HG02759 (cell line): ENCODE results near the gene WDFY2.

ENCODE experiments used
- ATAC-seq: cut with Tn5 transposase; IDR thresholded peaks from one replicate; pipeline ENCODE4 v1.9.1; 2021; ENCODE audit warnings: mild to moderate bottlenecking, moderate library complexity; ENCODE audit not compliant: unreplicated experiment

WDFY2 gene

GRCh38 chr13:51731759-51732158 lies 147.5 kb downstream of the WDFY2 start:
- no peak for ATAC-seq

GRCh38 chr13:51733374-51734298 lies 149.4 kb downstream of the WDFY2 start:
- ATAC-seq: no peak

DNA sequence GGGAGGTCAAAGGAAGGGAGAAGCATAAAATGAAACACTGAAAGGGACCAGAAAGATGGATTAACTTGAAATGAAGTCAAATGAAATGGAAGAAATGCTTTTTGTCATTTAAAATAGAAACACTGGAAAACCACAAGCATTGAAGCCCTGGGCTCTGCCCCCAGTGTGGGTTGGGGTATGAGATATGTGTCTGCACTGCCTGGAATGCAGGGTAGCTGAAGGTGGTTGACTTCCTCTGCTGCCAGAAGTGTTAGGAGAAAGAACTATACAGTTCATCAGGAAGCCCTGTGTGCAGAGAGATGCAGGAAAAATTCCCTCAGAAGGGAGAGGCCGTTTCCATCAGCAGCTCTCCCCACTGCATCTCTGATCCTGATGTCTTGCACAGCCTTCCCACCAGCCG lies 150.5 kb downstream of the WDFY2 start:
- ATAC-seq: no peak

- no peak for ATAC-seq
These were observed 153.3 kb downstream of the WDFY2 start for GRCh38 chr13:51737609-51738008.

- ATAC-seq: no peak
These were observed 154.1 kb downstream of the WDFY2 start for GRCh38 chr13:51738226-51738905.

- no peak for ATAC-seq
These were observed 154.9 kb downstream of the WDFY2 start for GRCh38 chr13:51739027-51739764.

DNA sequence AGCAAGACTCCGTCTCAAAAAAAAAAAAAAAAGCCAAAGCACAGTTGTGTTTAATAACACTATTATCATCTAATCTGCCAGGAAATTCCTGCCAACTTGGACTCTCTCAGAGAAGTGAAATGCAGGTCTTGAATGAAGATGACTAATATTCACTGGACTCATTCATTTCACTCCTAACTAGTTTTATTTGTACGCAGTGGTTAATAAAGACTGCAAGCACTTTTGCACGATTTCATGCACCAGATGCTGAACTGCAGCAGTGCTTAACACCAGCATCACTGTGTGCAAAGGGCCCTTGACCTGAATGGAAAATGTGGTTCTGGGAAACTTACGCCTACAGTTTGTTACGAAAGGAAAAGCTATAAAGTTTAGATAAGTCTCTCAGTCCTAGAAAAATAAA lies 156.4 kb downstream of the WDFY2 start:
- ATAC-seq: no peak

DNA sequence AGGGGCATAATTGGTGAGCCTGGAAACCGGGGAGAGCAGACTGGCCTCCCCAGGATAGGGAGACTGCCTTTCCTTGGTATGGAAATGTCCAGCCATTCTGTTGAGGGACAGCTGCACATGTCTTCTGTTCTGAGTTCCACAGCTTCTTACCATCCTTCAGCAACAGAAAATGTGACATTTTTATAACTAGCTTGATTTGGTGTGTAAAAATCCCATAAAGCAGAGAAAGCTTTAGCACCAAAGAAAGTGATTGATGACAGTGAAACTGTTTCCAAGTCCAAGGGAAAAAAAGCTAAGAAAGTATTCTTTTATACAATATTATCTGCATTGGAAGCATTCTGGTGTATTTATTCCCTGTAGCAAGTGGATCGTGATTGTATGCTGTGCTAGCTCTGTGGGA lies 157.8 kb downstream of the WDFY2 start:
- no peak for ATAC-seq

- ATAC-seq: no peak
These were observed 158.3 kb downstream of the WDFY2 start for GRCh38 chr13:51742611-51743010.

DNA sequence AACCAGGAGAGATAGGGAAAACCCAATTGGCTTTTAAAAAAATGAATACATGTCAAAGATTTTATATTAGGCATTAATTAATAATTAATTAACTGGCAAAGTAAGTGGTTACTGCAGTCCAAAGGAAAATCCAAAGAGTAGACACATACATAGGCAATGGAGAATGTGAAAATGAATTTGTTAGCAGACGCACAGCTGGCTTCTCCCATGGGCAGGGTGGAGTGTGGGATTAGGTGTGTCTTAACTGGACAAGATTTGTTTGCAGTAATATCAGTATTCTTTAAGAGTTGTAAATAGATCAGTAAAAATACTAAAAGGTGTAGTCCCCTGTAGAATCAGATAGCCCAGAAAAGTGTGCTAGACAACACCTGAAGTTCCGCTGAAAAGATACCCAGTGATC lies 161.0 kb downstream of the WDFY2 start:
- no peak for ATAC-seq

DNA sequence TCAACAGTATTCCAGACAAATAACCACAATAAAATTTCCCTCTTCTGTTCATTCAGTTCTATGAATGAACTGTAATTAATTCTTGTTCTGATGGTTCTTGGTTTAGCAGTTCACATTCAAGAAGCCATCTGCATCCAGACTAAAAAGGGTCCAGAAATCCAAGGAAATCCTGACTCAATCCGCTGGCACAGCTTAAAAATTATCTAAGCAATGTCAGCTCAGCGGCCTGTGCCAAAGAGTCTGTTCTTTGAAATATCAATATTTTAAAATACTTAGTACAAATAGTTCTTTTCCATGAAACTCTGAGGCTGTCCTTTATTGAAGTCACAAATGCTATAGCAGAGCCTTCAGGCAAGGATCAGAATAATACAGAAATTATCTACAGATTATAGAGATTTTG lies 162.5 kb downstream of the WDFY2 start:
- ATAC-seq: no peak

- ATAC-seq: no peak
These were observed 163.5 kb downstream of the WDFY2 start for GRCh38 chr13:51747438-51748434.

- ATAC-seq: no peak
These were observed 172.4 kb downstream of the WDFY2 start for GRCh38 chr13:51756651-51757050.

GRCh38 chr13:51758691-51759090 lies 174.4 kb downstream of the WDFY2 start:
- no peak for ATAC-seq

GRCh38 chr13:51759240-51759639 lies 175.0 kb downstream of the WDFY2 start:
- no peak for ATAC-seq

DNA sequence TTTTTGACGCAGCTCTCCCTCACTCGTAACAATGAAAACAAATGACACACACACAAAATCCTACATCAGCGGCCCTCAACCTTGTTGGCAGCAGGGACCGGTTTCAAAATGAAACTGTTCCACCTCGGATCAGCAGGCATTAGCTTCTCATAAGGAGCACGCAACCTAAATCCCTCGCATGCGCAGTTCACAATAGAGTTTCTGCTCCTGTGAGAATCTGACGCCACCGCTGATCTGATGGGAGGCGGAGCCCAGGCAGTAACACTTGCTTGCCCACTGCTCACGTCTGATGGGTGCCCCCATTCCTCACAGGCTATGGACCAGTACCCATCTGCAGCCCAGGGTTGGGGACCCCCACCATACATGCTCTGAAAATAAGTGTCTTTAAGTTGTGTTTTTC lies 176.3 kb downstream of the WDFY2 start:
- no peak for ATAC-seq

DNA sequence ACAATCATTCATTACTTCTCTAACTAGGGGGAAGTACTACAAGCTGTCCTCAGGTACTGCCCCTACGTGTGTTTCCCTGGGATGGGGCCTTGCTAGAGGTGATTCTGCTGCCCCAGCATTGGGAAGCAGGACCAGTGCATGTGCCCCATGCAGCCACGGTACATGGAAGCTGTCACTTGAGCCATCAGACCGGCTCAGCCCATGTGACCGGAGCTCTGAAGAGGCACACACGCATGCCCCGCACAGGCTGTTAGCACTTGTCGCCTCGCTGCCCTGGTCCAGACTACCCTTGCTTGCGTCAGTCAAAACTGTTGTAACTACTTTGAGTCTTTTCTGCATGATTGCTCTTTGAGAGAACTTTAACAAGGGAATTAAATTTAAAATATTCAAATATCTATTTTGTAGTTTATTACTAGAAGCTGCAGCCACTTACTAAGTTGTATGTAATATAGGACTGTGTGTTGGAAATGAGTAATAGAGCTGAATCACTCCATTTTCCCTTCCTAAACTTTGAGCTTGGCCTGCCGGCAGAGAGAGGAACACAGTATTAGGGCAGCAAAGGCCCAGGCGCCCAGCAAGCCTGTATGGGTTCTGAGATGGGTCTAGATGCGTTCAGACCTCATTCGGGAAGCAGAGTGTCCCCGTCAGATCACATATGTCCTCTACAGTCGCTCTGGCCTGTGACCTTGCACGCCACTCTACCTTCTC lies 177.5 kb downstream of the WDFY2 start:
- no peak for ATAC-seq

- no peak for ATAC-seq
These were observed 179.2 kb downstream of the WDFY2 start for GRCh38 chr13:51763486-51763885.
